ENCODE measurements around the gene SHKBP1. TPM values are rescaled to one million over a fixed set of nuclear protein-coding genes. Genes with fewer than 3 reads are reported as not detected.

Gene SHKBP1
- total and polyA plus RNA-seq, 2 of the 4 experiments (the other 2 are of a cell fraction) = 15.6 to 94.0 TPM

GRCh38 chr19:40567040-40567749, 9.5 kb upstream of the SHKBP1 start:
- 27% methylated on average over 4 of the region's 20 CpGs; no CpG with 5 or more reads in 1 of the 2 experiments for WGBS, 2 experiments (ENCODE audit: extremely low coverage in 2 of 2, insufficient read length in 1 of 2)
- Histone ChIP-seq H3K9ac (ENCODE audit: low read depth, low read length) (no peak overlapping the region), H3K56ac (ENCODE audit: extremely low read depth, insufficient read depth, low read length) (no peak overlapping the region), H3K9me1 (ENCODE audit: insufficient read depth, low read length) (no peaks in the 10 kb centered on the region), H4K5ac (ENCODE audit: low read depth, low read length) (no peak overlapping the region), H3K23ac (ENCODE audit: low read depth, low read length) (no peak overlapping the region), H3K4ac (ENCODE audit: low read depth, low read length) (no peak overlapping the region), H3K4me1 (ENCODE audit: control insufficient read depth, insufficient read depth, low read length) (peaks cover 8% of the 10 kb centered on the region), H4K8ac (ENCODE audit: low read depth in 2 of 2, low read length in 2 of 2) (no peak overlapping the region), H3K36me3 (ENCODE audit: control insufficient read depth, insufficient read depth, low read length) (no peaks in the 10 kb centered on the region), H4K20me1 (ENCODE audit: insufficient read depth, low read length) (no peaks in the 10 kb centered on the region), H2BK5ac (ENCODE audit: low read depth, low read length, poor library complexity, severe bottlenecking) (no peak overlapping the region), H2AFZ (replicated peaks; ENCODE audit: low read length, poor library complexity) (peak overlapping the region; percentile 91), H3K27me3 (ENCODE audit: control insufficient read depth, insufficient read depth, low read length) (peaks cover 33% of the 10 kb centered on the region), H3K18ac (ENCODE audit: low read depth, low read length) (no peak overlapping the region), H4K91ac (ENCODE audit: insufficient read depth, low read depth, low read length) (no peak overlapping the region), H2BK20ac (ENCODE audit: low read depth, low read length) (no peak overlapping the region), H3K27ac (ENCODE audit: insufficient read depth, low read length) (no peak overlapping the region), H2AK9ac (replicated peaks; ENCODE audit: low read depth, low read length, poor library complexity) (no peak overlapping the region), H3K79me1 (ENCODE audit: low read depth in 1 of 2, low read length in 2 of 2) (0 out of 4 replicates have a peak, but pooled peaks cover 0 to 4% of the 10 kb centered on the region in 2 experiments), H2BK120ac (ENCODE audit: low read depth, low read length) (no peak overlapping the region), H2BK15ac (ENCODE audit: low read depth, low read length) (no peak overlapping the region), H3K4me2 (ENCODE audit: low read depth, low read length) (peak overlapping the region; percentile 78), H3K9me3 (ENCODE audit: control insufficient read depth, insufficient read depth, low read length) (no peaks in the 10 kb centered on the region), H3K14ac (replicated peaks; ENCODE audit: low read depth, low read length) (no peak overlapping the region), H3K4me3 (ENCODE audit: insufficient read depth, low read depth, low read length) (peak overlapping the region; percentile 50), H2AK5ac (ENCODE audit: low read depth, low read length) (no peak overlapping the region)
- ChIA-PET POLR2A (ENCODE audit: unreplicated experiment) (no interaction called here), CTCF (no interaction called here)
- BruUV-seq (replicated peaks) = no TSS peak
- in situ Hi-C loops (cut with MboI; ENCODE audit: low sequenced_read_pairs) (no loop called here), dilution Hi-C loops (cut with HindIII; ENCODE audit: low sequenced_read_pairs, unreplicated experiment) (no loop called here), intact Hi-C loops (cut with micrococcal nuclease) (no loop called here)
- ATAC-seq (ENCODE audit: low read depth) = no peak
- DNase-seq = no peak
- TF ChIP-seq CEBPB (IDR thresholded peaks at IDR 0.05; ENCODE audit: low read depth, low read length) (no peak), MAFK (IDR thresholded peaks at IDR 0.05; ENCODE audit: low read depth, low read length) (no peak), CTCF (conservative IDR thresholded peaks at IDR 0.05; ENCODE audit: low read depth, low read length) (no peak), SMC3 (IDR thresholded peaks at IDR 0.05; ENCODE audit: low read depth, low read length) (no peak), CHD1 (IDR thresholded peaks at IDR 0.05; ENCODE audit: low read depth, low read length) (no peak), POLR2A (IDR thresholded peaks at IDR 0.05; ENCODE audit: low read depth, low read length) (no peak), RCOR1 (IDR thresholded peaks at IDR 0.05; ENCODE audit: insufficient replicate concordance, low read length) (no peak), MXI1 (IDR thresholded peaks at IDR 0.05; ENCODE audit: borderline replicate concordance, low read depth, low read length) (no peak)

Measured in IMR-90 (cell line).